GM12878 (cell line): ENCODE measurements around the gene GALNS. TPM values are rescaled to one million over a fixed set of nuclear protein-coding genes. Genes with fewer than 3 reads are reported as not detected.

Experiments used
- ATAC-seq: fragments of 200-7000 bp; cut with Tn5 transposase; 3 replicates; pipeline ENCODE4 v1.9.1; 2020; ENCODE audit warnings: mild to moderate bottlenecking, moderate library complexity
- BruUV-seq: library from RNA; stranded (reverse); fragments of 400-500 nt; replicated peaks from 2 replicates; lab custom pipeline; 2021; lab: Mats Ljungman, UMichigan
- CTCF ChIA-PET: fragments of 300-600 bp; sonication (Branson Sonifier 250); formaldehyde crosslinking; extraction: SDS; loops from one replicate; lab custom pipeline; 2021; ENCODE audit warnings: inconsistent platforms; lab: Yijun Ruan, JAX
- POLR2A ChIA-PET: fragments of 350-600 bp; formaldehyde crosslinking; extraction: SDS; loops from one replicate; lab custom pipeline; 2021; ENCODE audit warnings: inconsistent platforms; lab: Charles Lee
- RAD21 ChIA-PET: fragments of 300-600 bp; sonication (Branson Sonifier 250); formaldehyde crosslinking; loops from one replicate; lab custom pipeline; 2023; ENCODE audit warnings: antibody characterized with exemption; ENCODE audit not compliant: unreplicated experiment; lab: Charles Lee
- SMC1A ChIA-PET: fragments of 300-600 bp; sonication (Branson Sonifier 250); formaldehyde crosslinking; loops from one replicate; lab custom pipeline; 2023; ENCODE audit not compliant: unreplicated experiment, uncharacterized antibody; lab: Charles Lee
- DNase-seq: peaks from one replicate; pipeline ENCODE4 v3.0.0-alpha.2; 2011; ENCODE audit warnings: low read depth, low spot score
- FAIRE-seq: peaks from 3 replicates; lab custom pipeline; 2011; peaks lifted over from hg19 to GRCh38; lab: Jason Lieb, UNC
- H2AFZ ChIP-seq: 2 replicates; pipeline ENCODE4 v1.6.0; 2011; ENCODE audit warnings: low read depth, low read length, control low read depth; ENCODE audit not compliant: control insufficient read depth
- H3K27ac ChIP-seq: 2 replicates; pipeline ENCODE4 v1.5.1; 2011; ENCODE audit warnings: control low read depth; ENCODE audit not compliant: control insufficient read depth, insufficient read depth
- H3K27me3 ChIP-seq, 2 experiments: replicated peaks in 1 of 2; 2 replicates each; pipeline versions ENCODE4 v1.6.0 to v1.6.1; 2011; ENCODE audit warnings: low read length in 1 of 2; ENCODE audit not compliant: control insufficient read depth in 2 of 2, insufficient read depth in 2 of 2
- H3K36me3 ChIP-seq, 2 experiments: 2 replicates each; pipeline ENCODE4 v1.5.1; 2011; ENCODE audit warnings: low read length in 1 of 2; ENCODE audit not compliant: control insufficient read depth in 2 of 2, insufficient read depth in 2 of 2
- H3K4me1 ChIP-seq: 2 replicates; pipeline ENCODE4 v1.6.1; 2011; ENCODE audit warnings: mild to moderate bottlenecking, low read length, moderate library complexity, mixed read lengths; ENCODE audit not compliant: control insufficient read depth, insufficient read depth
- H3K4me2 ChIP-seq: 2 replicates; pipeline ENCODE4 v1.6.0; 2011; ENCODE audit warnings: control low read depth; ENCODE audit not compliant: control insufficient read depth, insufficient read depth
- H3K4me3 ChIP-seq: fragments of 200-600 bp; sonication (generic); 2 replicates; pipeline ENCODE4 v1.5.1; 2016
- H3K79me2 ChIP-seq: 2 replicates; pipeline ENCODE4 v1.6.0; 2011; ENCODE audit warnings: low read length; ENCODE audit not compliant: control insufficient read depth, insufficient read depth
- H3K9ac ChIP-seq: 2 replicates; pipeline ENCODE4 v1.8.0; 2011; ENCODE audit warnings: low read length, control low read depth, mixed read lengths; ENCODE audit not compliant: control insufficient read depth, insufficient read depth
- H3K9me3 ChIP-seq: replicated peaks from 3 replicates; pipeline ENCODE4 v1.5.1; 2011; ENCODE audit warnings: mild to moderate bottlenecking, low read length; ENCODE audit not compliant: control insufficient read depth, insufficient read depth
- H4K20me1 ChIP-seq: 2 replicates; pipeline ENCODE4 v1.6.0; 2011; ENCODE audit not compliant: control insufficient read depth, insufficient read depth
- CHD4 ChIP-seq: fragments of 200-600 bp; sonication (generic); IDR thresholded peaks from 2 replicates; pipeline ENCODE4 v1.6.1; 2016; ENCODE audit warnings: mild to moderate bottlenecking
- IKZF2 ChIP-seq, 2 experiments: fragments of 450-650 bp; IDR thresholded peaks; 2 replicates each; pipeline ENCODE4 v1.6.1; 2017; ENCODE audit warnings: mild to moderate bottlenecking in 2 of 2, moderate library complexity in 2 of 2
- KAT2A ChIP-seq: conservative IDR thresholded peaks from 2 replicates; pipeline ENCODE4 v1.6.1; 2011; ENCODE audit warnings: low read depth, low read length; ENCODE audit not compliant: control insufficient read depth
- NFYA ChIP-seq: IDR thresholded peaks from 2 replicates; pipeline ENCODE4 v1.6.1; 2011; ENCODE audit warnings: low read depth, mild to moderate bottlenecking, low read length, improper control_type of control experiment, borderline replicate concordance
- SIN3A ChIP-seq: IDR thresholded peaks from 2 replicates; pipeline ENCODE4 v1.6.1; 2012; ENCODE audit warnings: low read depth, low read length, improper control_type of control experiment
- SIX5 ChIP-seq: IDR thresholded peaks from 2 replicates; pipeline ENCODE4 v1.6.1; 2011; ENCODE audit warnings: mild to moderate bottlenecking, low read depth, low read length, moderate library complexity; ENCODE audit not compliant: severe bottlenecking
- WGBS: methylation state at CpG from one replicate; pipeline ENCODE4 v1.1.6; 2016; ENCODE audit warnings: low lambda C conversion rate; ENCODE audit not compliant: insufficient replicate concordance, insufficient coverage; ENCODE audit errors: missing lambda C conversion rate; 5-methylcytosine and 5-hydroxymethylcytosine counted together
- in situ Hi-C: fragments of 300-500 bp; cut with MboI; formaldehyde crosslinking; loops from 9 replicates; pipeline ENCODE4 v1.14.3; 2018; ENCODE audit warnings: mixed read lengths
- intact Hi-C: fragments of 100-400 bp; cut with micrococcal nuclease; formaldehyde crosslinking; loops from one replicate; pipeline ENCODE4 v1.14.2; 2022; ENCODE audit not compliant: unreplicated experiment
- polyA plus RNA-seq, 11 experiments: library from polyadenylated mRNA; depleted of rRNA in 4 of 11; unstranded in 6 of 11; stranded (reverse) in 5 of 11; fragments of >200 nt; fragmentation: Nextera tagmentation in 4 of 11; fragmentation: Illumina TruSeq in 1 of 11; extraction: Ambion mirVana in 4 of 11; extraction: Trizol in 1 of 11; gene quantifications; 1 replicate in 1 of 11; 2 replicates in 10 of 11; pipeline versions ENCODE4 v1.2.1 to v1.2.3, GENCODE V29; 2011 to 2016; ENCODE audit warnings: inconsistent platforms in 2 of 11, missing spikeins in 2 of 11, low read depth in 1 of 11
- total RNA-seq, 4 experiments: library from RNA; depleted of rRNA in 3 of 4; stranded (reverse); fragments of >200 nt in 3 of 4; fragmentation: Illumina TruSeq in 1 of 4; extraction: Trizol in 1 of 4; gene quantifications; 2 replicates each; pipeline versions ENCODE4 v1.2.1 to v1.2.3, GENCODE V29; 2013 to 2021
- TF ChIP-seq, protein P1 (sequence below): fragments of 450-650 bp; IDR thresholded peaks from 2 replicates; pipeline ENCODE4 v1.6.1; 2018; ENCODE audit warnings: borderline replicate concordance, mild to moderate bottlenecking; ENCODE audit not compliant: partially characterized antibody

The GALNS gene
- total and polyA plus RNA-seq, 10 of the 15 experiments (the other 5 are each of a cell fraction or from before 2014, with no cell fraction given): 0.37 to 12.4 (median 5.3) TPM

DNA sequence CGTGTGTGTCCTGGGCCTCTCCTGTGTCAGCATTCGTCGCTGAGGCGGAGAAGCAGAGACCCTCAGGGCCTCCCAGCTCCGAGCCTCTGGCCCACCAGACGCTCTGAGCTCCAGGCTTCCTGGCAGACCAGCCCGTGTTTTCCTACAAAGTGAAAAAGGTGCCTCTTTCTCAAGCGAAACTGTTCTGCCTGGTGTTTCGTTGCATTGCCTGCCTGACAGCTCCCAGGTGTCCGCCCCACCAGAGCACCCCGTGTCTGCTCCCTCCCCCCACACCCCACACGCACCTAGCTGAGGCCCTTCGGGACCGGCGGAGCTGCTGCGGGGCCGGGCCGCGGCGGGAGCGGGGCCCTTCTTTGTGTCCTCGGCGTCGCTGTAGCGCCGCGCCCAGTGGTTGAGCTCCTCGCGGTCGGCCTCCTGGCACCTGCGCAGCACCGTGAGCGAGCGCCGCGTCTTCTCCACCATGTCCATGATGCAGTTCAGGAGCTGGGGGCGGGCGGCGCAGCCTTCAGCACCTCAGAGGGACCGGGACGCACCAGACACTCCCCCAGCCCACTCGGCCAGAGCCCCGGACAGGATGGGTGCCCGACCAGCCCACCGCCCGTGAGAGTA lies 24.4 kb upstream of the GALNS start:
- DNase-seq: no peak
- ChIA-PET SMC1A (no interaction called here), POLR2A (no interaction called here), CTCF (no interaction called here), RAD21 (no interaction called here)
- no peak overlapping the region for H3K9ac ChIP-seq
- intact Hi-C loops: no loop called here
- no peaks in the 10 kb centered on the region for H4K20me1 ChIP-seq
- H3K27ac ChIP-seq: no peak overlapping the region
- BruUV-seq: no TSS peak
- peaks cover 2 to 4% of the 10 kb centered on the region in 2 experiments; a peak in 3 of 4 replicates for H3K36me3 ChIP-seq
- H3K9me3 ChIP-seq: no peaks in the 10 kb centered on the region
- in situ Hi-C loops: no loop called here
- H3K4me3 ChIP-seq: no peak overlapping the region
- no peaks in the 10 kb centered on the region for H3K27me3 ChIP-seq
- H3K79me2 ChIP-seq: no peaks in the 10 kb centered on the region
- H2AFZ ChIP-seq: no peak overlapping the region
- WGBS: 98% methylated on average over 46 of the region's 46 CpGs
- TF ChIP-seq KAT2A: no peak
- no peak for TF ChIP-seq SIN3A
- TF ChIP-seq CHD4: no peak
- no peak for TF ChIP-seq SIX5
- H3K4me1 ChIP-seq: no peaks in the 10 kb centered on the region
- ATAC-seq: no peak
- H3K4me2 ChIP-seq: no peak overlapping the region
- FAIRE-seq: no peak

DNA sequence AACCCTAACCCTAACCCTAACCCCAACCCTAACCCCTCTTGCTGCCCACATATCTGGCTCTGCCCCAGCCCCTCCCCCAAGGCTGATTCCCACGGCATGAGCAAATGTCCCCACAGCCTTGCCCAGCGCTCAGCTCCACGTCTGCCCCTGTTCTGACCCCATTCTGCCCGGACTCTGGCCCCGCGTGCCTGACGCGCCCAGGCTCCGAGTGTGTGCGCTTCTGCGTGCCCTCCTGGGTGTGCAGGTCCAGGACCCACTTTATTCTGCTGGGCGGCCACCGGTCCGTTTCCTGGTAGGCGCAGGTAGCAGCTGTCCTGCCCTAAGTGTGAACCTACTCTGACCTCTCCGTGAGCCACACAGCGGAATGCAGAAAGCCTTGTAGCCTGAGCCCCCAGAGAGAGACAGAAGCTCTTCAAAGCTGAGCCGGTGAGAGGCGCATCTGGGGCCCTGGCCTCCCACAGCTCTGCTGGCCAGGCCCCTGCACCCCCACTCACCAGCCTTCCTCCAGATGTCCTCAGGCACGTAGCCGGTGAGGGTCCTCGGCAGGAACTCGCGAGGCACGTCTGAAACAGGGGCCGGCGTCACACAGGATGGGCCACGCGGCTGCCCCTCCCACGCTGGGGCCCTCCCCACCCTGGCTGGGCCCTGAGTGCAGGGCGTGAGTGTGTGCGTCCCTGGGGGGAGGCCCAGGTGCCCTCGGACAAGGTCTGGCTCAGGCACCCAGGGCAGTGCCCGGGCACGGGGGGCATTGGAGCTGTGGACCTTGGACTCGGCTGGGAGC lies 23.7 kb upstream of the GALNS start:
- Histone ChIP-seq H3K4me3 (no peak overlapping the region), H3K4me1 (no peaks in the 10 kb centered on the region), H3K27ac (no peak overlapping the region)
- POLR2A ChIA-PET: no interaction called here
- CTCF ChIA-PET: no interaction called here
- FAIRE-seq (no peak), DNase-seq (no peak)
- in situ Hi-C loops: no loop called here
- no peak for TF ChIP-seq NFYA
- TF ChIP-seq, protein P1, sequence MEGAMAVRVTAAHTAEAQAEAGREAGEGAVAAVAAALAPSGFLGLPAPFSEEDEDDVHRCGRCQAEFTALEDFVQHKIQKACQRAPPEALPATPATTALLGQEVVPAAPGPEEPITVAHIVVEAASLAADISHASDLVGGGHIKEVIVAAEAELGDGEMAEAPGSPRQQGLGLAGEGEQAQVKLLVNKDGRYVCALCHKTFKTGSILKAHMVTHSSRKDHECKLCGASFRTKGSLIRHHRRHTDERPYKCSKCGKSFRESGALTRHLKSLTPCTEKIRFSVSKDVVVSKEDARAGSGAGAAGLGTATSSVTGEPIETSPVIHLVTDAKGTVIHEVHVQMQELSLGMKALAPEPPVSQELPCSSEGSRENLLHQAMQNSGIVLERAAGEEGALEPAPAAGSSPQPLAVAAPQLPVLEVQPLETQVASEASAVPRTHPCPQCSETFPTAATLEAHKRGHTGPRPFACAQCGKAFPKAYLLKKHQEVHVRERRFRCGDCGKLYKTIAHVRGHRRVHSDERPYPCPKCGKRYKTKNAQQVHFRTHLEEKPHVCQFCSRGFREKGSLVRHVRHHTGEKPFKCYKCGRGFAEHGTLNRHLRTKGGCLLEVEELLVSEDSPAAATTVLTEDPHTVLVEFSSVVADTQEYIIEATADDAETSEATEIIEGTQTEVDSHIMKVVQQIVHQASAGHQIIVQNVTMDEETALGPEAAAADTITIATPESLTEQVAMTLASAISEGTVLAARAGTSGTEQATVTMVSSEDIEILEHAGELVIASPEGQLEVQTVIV: no peak
- no peak for TF ChIP-seq IKZF2 (IDR thresholded peaks at IDR 0.05)
- TF ChIP-seq, all 136 proteins: peak for 0
- ChIA-PET SMC1A (no interaction called here), RAD21 (no interaction called here)
- no peak for ATAC-seq
- no peak overlapping the region for H3K9ac ChIP-seq
- H3K27me3 ChIP-seq: no peaks in the 10 kb centered on the region
- BruUV-seq: no TSS peak
- intact Hi-C loops: no loop called here
- peaks cover 2 to 4% of the 10 kb centered on the region in 2 experiments; a peak in 3 of 4 replicates for H3K36me3 ChIP-seq
- 95% methylated on average over 36 of the region's 36 CpGs for WGBS
- H4K20me1 ChIP-seq: no peaks in the 10 kb centered on the region
- H3K79me2 ChIP-seq: no peaks in the 10 kb centered on the region
- no peak overlapping the region for H2AFZ ChIP-seq
- no peaks in the 10 kb centered on the region for H3K9me3 ChIP-seq
- H3K4me2 ChIP-seq: no peak overlapping the region
